PC-3 (cell line): ENCODE data around the gene FRMPD3. TPM values are rescaled to one million over a fixed set of nuclear protein-coding genes. Genes with fewer than 3 reads are reported as not detected.

ENCODE experiments used
- ATAC-seq: fragments of 200-7000 bp; cut with Tn5 transposase; 2 replicates; pipeline ENCODE4 v1.9.1; 2020; ENCODE audit warnings: mild to moderate bottlenecking, moderate library complexity
- BruUV-seq: library from RNA; stranded (reverse); fragments of 400-500 nt; replicated peaks from 2 replicates; lab custom pipeline; 2021; lab: Mats Ljungman, UMichigan
- CTCF ChIA-PET: fragments of 300-600 bp; sonication (Branson Sonifier 250); formaldehyde crosslinking; loops from one replicate; lab custom pipeline; 2022; ENCODE audit warnings: antibody characterized with exemption; lab: Charles Lee
- POLR2A ChIA-PET: fragments of 300-600 bp; sonication (Branson Sonifier 250); formaldehyde crosslinking; loops from one replicate; lab custom pipeline; 2022; ENCODE audit warnings: antibody characterized with exemption; ENCODE audit not compliant: unreplicated experiment; lab: Charles Lee
- DNase-seq: peaks from one replicate; pipeline ENCODE4 v3.0.0-alpha.2; 2015
- H2AFZ ChIP-seq: fragments of 300-600 bp; sonication (generic); 2 replicates; pipeline ENCODE4 v1.6.0; 2016; ENCODE audit warnings: antibody characterized with exemption, low read length
- H3F3A ChIP-seq: fragments of 300-600 bp; sonication (generic); one replicate; pipeline ENCODE4 v1.6.0; 2017; ENCODE audit warnings: antibody characterized with exemption, low read length, control low read depth, mild to moderate bottlenecking; ENCODE audit not compliant: unreplicated experiment
- H3K27ac ChIP-seq: fragments of 300-600 bp; sonication (generic); 2 replicates; pipeline ENCODE4 v1.5.1; 2016; ENCODE audit warnings: mild to moderate bottlenecking, low read length
- H3K27me3 ChIP-seq: fragments of 300-600 bp; sonication (generic); 2 replicates; pipeline ENCODE4 v1.6.1; 2016; ENCODE audit warnings: low read length, mixed read lengths
- H3K36me3 ChIP-seq: fragments of 300-600 bp; sonication (generic); 2 replicates; pipeline ENCODE4 v1.6.1; 2016; ENCODE audit warnings: low read depth, mixed run types, low read length, mixed read lengths
- H3K4me1 ChIP-seq: fragments of 300-600 bp; sonication (generic); 2 replicates; pipeline ENCODE4 v1.5.1; 2016; ENCODE audit warnings: low read length; ENCODE audit not compliant: insufficient read depth
- H3K4me2 ChIP-seq: fragments of 300-600 bp; sonication (generic); 2 replicates; pipeline ENCODE4 v1.6.0; 2016; ENCODE audit warnings: low read length
- H3K4me3 ChIP-seq: fragments of 300-600 bp; sonication (generic); 2 replicates; pipeline ENCODE4 v1.5.1; 2016; ENCODE audit warnings: mild to moderate bottlenecking, low read length, mixed read lengths
- H3K79me2 ChIP-seq: fragments of 300-600 bp; sonication (generic); 2 replicates; pipeline ENCODE4 v1.6.1; 2017; ENCODE audit warnings: low read length, mixed read lengths
- H3K9ac ChIP-seq: fragments of 300-600 bp; sonication (generic); 2 replicates; pipeline ENCODE4 v1.6.0; 2016; ENCODE audit warnings: mild to moderate bottlenecking, low read length
- H3K9me2 ChIP-seq: fragments of 300-600 bp; sonication (generic); replicated peaks from 2 replicates; pipeline ENCODE4 v1.6.1; 2016; ENCODE audit warnings: mixed run types, low read length, mixed read lengths
- H3K9me3 ChIP-seq: fragments of 300-600 bp; sonication (generic); 2 replicates; pipeline ENCODE4 v1.6.1; 2016; ENCODE audit warnings: low read length, mixed read lengths
- H4K20me1 ChIP-seq: fragments of 300-600 bp; sonication (generic); 2 replicates; pipeline ENCODE4 v1.6.1; 2016; ENCODE audit warnings: low read length, mixed read lengths
- CTCF ChIP-seq: fragments of 300-600 bp; sonication (generic); conservative IDR thresholded peaks from 2 replicates; pipeline ENCODE4 v1.5.1; 2017; ENCODE audit warnings: antibody characterized with exemption, low read depth, mild to moderate bottlenecking, low read length
- EZH2 ChIP-seq: fragments of 300-600 bp; sonication (generic); IDR thresholded peaks from one replicate; pipeline ENCODE4 v1.6.1; 2017; ENCODE audit warnings: antibody characterized with exemption, mild to moderate bottlenecking, low read length; ENCODE audit not compliant: unreplicated experiment
- EZH2phosphoT487 ChIP-seq: fragments of 300-600 bp; sonication (generic); IDR thresholded peaks from 2 replicates; pipeline ENCODE4 v1.6.1; 2018; ENCODE audit warnings: mild to moderate bottlenecking, antibody characterized with exemption, low read length, borderline replicate concordance
- intact Hi-C: fragments of 100-400 bp; cut with micrococcal nuclease; formaldehyde crosslinking; loops from 2 replicates; pipeline ENCODE4 v1.9.0; 2023
- total RNA-seq: library from RNA; depleted of rRNA; stranded (reverse); fragments of >200 nt; gene quantifications from 2 replicates; pipeline ENCODE4 v1.2.3, GENCODE V29; 2014; rRNA removed

The FRMPD3 gene
- total RNA-seq, 1 experiment from 2014 or later, result 0.04 TPM

DNA sequence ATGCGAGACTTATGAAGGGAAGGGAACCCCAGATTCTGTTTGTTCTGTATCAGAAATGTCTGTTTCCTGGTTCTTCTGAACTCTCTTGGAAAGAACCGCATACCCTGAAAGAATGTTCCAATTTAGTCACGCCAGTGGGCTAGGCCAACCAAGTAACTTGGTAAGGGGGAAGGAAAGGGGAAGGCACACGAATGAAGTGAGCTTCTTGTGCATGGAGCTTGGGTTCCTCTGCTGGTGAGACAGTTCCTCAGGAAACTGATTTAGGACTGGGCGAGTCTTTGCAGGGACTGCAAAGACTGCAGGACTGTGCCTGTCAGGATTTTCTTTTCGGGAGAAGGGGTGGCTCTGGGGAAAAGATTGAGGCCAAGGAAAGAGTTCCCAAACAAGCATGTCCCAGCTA lies 35.6 kb downstream of the FRMPD3 start:
- Histone ChIP-seq H3K36me3 (no peaks in the 10 kb centered on the region), H3K79me2 (no peaks in the 10 kb centered on the region), H3K4me3 (no peak overlapping the region), H3K4me1 (no peaks in the 10 kb centered on the region), H3K9ac (no peak overlapping the region), H3F3A (no peaks in the 10 kb centered on the region), H3K27ac (no peak overlapping the region), H3K4me2 (no peak overlapping the region), H3K27me3 (no peaks in the 10 kb centered on the region), H3K9me2 (no peaks in the 10 kb centered on the region), H3K9me3 (no peaks in the 10 kb centered on the region), H2AFZ (no peak overlapping the region), H4K20me1 (no peaks in the 10 kb centered on the region)
- ATAC-seq (no peak), DNase-seq (no peak)
- BruUV-seq, result no TSS peak
- ChIA-PET POLR2A (no interaction called here), CTCF (no interaction called here)
- TF ChIP-seq EZH2phosphoT487 (no peak), CTCF (no peak), EZH2 (no peak)
- intact Hi-C loops, result no loop called here

- Histone ChIP-seq H3K4me3 (no peak overlapping the region), H3K27ac (no peak overlapping the region), H3K9ac (no peak overlapping the region), H4K20me1 (no peaks in the 10 kb centered on the region), H2AFZ (no peak overlapping the region), H3K27me3 (no peaks in the 10 kb centered on the region), H3K4me2 (no peak overlapping the region), H3K9me2 (no peaks in the 10 kb centered on the region), H3F3A (no peaks in the 10 kb centered on the region), H3K9me3 (no peaks in the 10 kb centered on the region), H3K79me2 (no peaks in the 10 kb centered on the region), H3K4me1 (0 out of 2 replicates have a peak, but pooled peaks cover 4% of the 10 kb centered on the region), H3K36me3 (no peaks in the 10 kb centered on the region)
- peak; percentile 56 for DNase-seq
- ChIA-PET POLR2A (no interaction called here), CTCF (no interaction called here)
- intact Hi-C loops, result no loop called here
- TF ChIP-seq EZH2 (no peak), CTCF (no peak), EZH2phosphoT487 (no peak)
- ATAC-seq, result no peak
- BruUV-seq, result no TSS peak
Observed at GRCh38 chrX:107493141-107493540, 43.7 kb downstream of the FRMPD3 start.

- Histone ChIP-seq H3K79me2 (no peaks in the 10 kb centered on the region), H3K27ac (no peak overlapping the region), H2AFZ (no peak overlapping the region), H4K20me1 (no peaks in the 10 kb centered on the region), H3K4me1 (0 out of 2 replicates have a peak, but pooled peaks cover 4% of the 10 kb centered on the region), H3K9ac (no peak overlapping the region), H3K9me2 (no peaks in the 10 kb centered on the region), H3K9me3 (no peaks in the 10 kb centered on the region), H3K4me2 (no peak overlapping the region), H3K4me3 (no peak overlapping the region), H3K27me3 (no peaks in the 10 kb centered on the region), H3K36me3 (no peaks in the 10 kb centered on the region), H3F3A (no peaks in the 10 kb centered on the region)
- BruUV-seq, result no TSS peak
- ATAC-seq (no peak), DNase-seq (no peak)
- CTCF ChIA-PET, result no interaction called here
- POLR2A ChIA-PET, result no interaction called here
- TF ChIP-seq CTCF (no peak), EZH2 (no peak), EZH2phosphoT487 (no peak)
- intact Hi-C loops, result no loop called here
Observed at GRCh38 chrX:107496786-107497185, 47.3 kb downstream of the FRMPD3 start.

Other genes starting within 250 kb of the FRMPD3 start
- gene NUP62CL, start 243.2 kb upstream of the FRMPD3 start, total RNA-seq, result 4.8 and 9.9 TPM in 2 replicates
- not detected in 2 replicates for gene DNAAF6, start 243.0 kb upstream of the FRMPD3 start, total RNA-seq
- 57.0 and 70.8 TPM in 2 replicates for gene PRPS1, start 178.9 kb downstream of the FRMPD3 start, total RNA-seq